SK-N-SH (cell line): ENCODE data around the gene PADI4. TPM values are rescaled to one million over a fixed set of nuclear protein-coding genes. Genes with fewer than 3 reads are reported as not detected.

Source experiments
- CTCF ChIA-PET: fragments of 300-600, 350-600 bp; formaldehyde crosslinking; extraction: SDS; loops from one replicate; lab custom pipeline; 2021; lab: Yijun Ruan, JAX
- POLR2A ChIA-PET: fragments of 350-600 bp; sonication (Branson Sonifier 250); formaldehyde crosslinking; extraction: SDS; loops from one replicate; lab custom pipeline; 2020; ENCODE audit warnings: antibody characterized with exemption, inconsistent platforms; lab: Yijun Ruan, JAX
- DNase-seq: peaks from one replicate; pipeline ENCODE4 v3.0.0; 2012
- H2AFZ ChIP-seq: fragments of 200-600 bp; sonication (generic); 2 replicates; pipeline ENCODE4 v1.8.1; 2016; ENCODE audit warnings: antibody characterized with exemption, mild to moderate bottlenecking, low read depth
- H3F3A ChIP-seq: fragments of 200-600 bp; sonication (generic); replicated peaks from 2 replicates; pipeline ENCODE3; 2016; ENCODE audit warnings: antibody characterized with exemption, mild to moderate bottlenecking; ENCODE audit not compliant: insufficient read depth
- H3K27ac ChIP-seq, 2 experiments: fragments of 200-500 bp in 1 of 2; fragments of 200-600 bp in 1 of 2; sonication (Bioruptor generic) in 1 of 2; sonication (generic), shearing (Covaris generic) in 1 of 2; 2 replicates each; pipeline versions ENCODE4 v1.5.1 to v1.6.1; 2014 to 2016; ENCODE audit warnings: low read depth in 2 of 2, inconsistent platforms in 1 of 2, low read length in 1 of 2, mild to moderate bottlenecking in 1 of 2, mixed read lengths in 1 of 2
- H3K27me3 ChIP-seq: fragments of 200-600 bp; sonication (generic), shearing (Covaris generic); 2 replicates; pipeline ENCODE4 v1.6.1; 2016; ENCODE audit warnings: mixed run types; ENCODE audit not compliant: insufficient read depth
- H3K36me3 ChIP-seq, 2 experiments: fragments of 200-500 bp in 1 of 2; fragments of 200-600 bp in 1 of 2; sonication (Bioruptor generic) in 1 of 2; sonication (generic) in 1 of 2; replicated peaks in 1 of 2; 2 replicates each; pipeline versions ENCODE3 to v1.5.1; 2014 to 2016; ENCODE audit warnings: low read length in 1 of 2, mild to moderate bottlenecking in 1 of 2; ENCODE audit not compliant: insufficient read depth in 2 of 2, control insufficient read depth in 1 of 2
- H3K4me1 ChIP-seq, 2 experiments: fragments of 200-500 bp in 1 of 2; fragments of 200-600 bp in 1 of 2; sonication (Bioruptor generic) in 1 of 2; sonication (generic), shearing (Covaris generic) in 1 of 2; 2 replicates each; pipeline versions ENCODE4 v1.5.1 to v1.6.1; 2014 to 2016; ENCODE audit warnings: low read depth in 1 of 2, low read length in 1 of 2, mixed run types in 1 of 2; ENCODE audit not compliant: insufficient read depth in 2 of 2, control insufficient read depth in 1 of 2
- H3K4me2 ChIP-seq: fragments of 200-600 bp; sonication (generic), shearing (Covaris generic); 2 replicates; pipeline ENCODE4 v1.6.1; 2017; ENCODE audit warnings: mixed run types
- H3K4me3 ChIP-seq, 2 experiments: fragments of 200-500 bp in 1 of 2; fragments of 200-600 bp in 1 of 2; sonication (Bioruptor generic) in 1 of 2; sonication (generic), shearing (Covaris generic) in 1 of 2; 2 replicates each; pipeline versions ENCODE4 v1.5.1 to v1.8.1; 2014 to 2016; ENCODE audit warnings: low read depth in 2 of 2, inconsistent platforms in 1 of 2, low read length in 1 of 2, mild to moderate bottlenecking in 1 of 2, mixed read lengths in 1 of 2, moderate library complexity in 1 of 2
- H3K79me2 ChIP-seq: fragments of 200-600 bp; sonication (generic); 2 replicates; pipeline ENCODE4 v1.8.1; 2017; ENCODE audit warnings: mild to moderate bottlenecking; ENCODE audit not compliant: insufficient read depth
- H3K9ac ChIP-seq: fragments of 200-600 bp; sonication (generic); 2 replicates; pipeline ENCODE4 v1.6.1; 2017; ENCODE audit warnings: mixed run types
- H3K9me2 ChIP-seq: fragments of 200-600 bp; sonication (generic); 2 replicates; pipeline ENCODE4 v1.6.1; 2017; ENCODE audit warnings: mixed run types
- H3K9me3 ChIP-seq: fragments of 200-600 bp; sonication (generic); 2 replicates; pipeline ENCODE4 v1.6.1; 2017; ENCODE audit warnings: mixed run types, mild to moderate bottlenecking, moderate library complexity
- H4K20me1 ChIP-seq: fragments of 200-600 bp; sonication (generic); 2 replicates; pipeline ENCODE4 v1.6.1; 2017; ENCODE audit warnings: mild to moderate bottlenecking, mixed run types; ENCODE audit not compliant: insufficient read depth
- ELF1 ChIP-seq: IDR thresholded peaks from 2 replicates; pipeline ENCODE4 v1.4.0; 2012
- EZH2phosphoT487 ChIP-seq: fragments of 200-600 bp; sonication (generic); IDR thresholded peaks from 2 replicates; pipeline ENCODE4 v1.6.1; 2017; ENCODE audit warnings: low read depth, mixed run types, mild to moderate bottlenecking, antibody characterized with exemption, moderate library complexity, borderline replicate concordance
- JUND ChIP-seq: IDR thresholded peaks from 2 replicates; pipeline ENCODE4 v1.4.0; 2012
- MXI1 ChIP-seq: IDR thresholded peaks from 2 replicates; pipeline ENCODE4 v1.6.1; 2012; ENCODE audit warnings: mild to moderate bottlenecking, low read depth, low read length, improper control_type of control experiment
- NFIC ChIP-seq: IDR thresholded peaks from 2 replicates; pipeline ENCODE4 v1.4.0; 2012; ENCODE audit warnings: borderline replicate concordance
- NRF1 ChIP-seq: IDR thresholded peaks from 2 replicates; pipeline ENCODE4 v1.6.1; 2012; ENCODE audit warnings: low read depth, mild to moderate bottlenecking, low read length
- RFX5 ChIP-seq: IDR thresholded peaks from 2 replicates; pipeline ENCODE4 v1.6.1; 2012; ENCODE audit warnings: mild to moderate bottlenecking, improper control_type of control experiment, low read length
- RXRA ChIP-seq: IDR thresholded peaks from 2 replicates; pipeline ENCODE4 v1.4.0; 2012; ENCODE audit warnings: low read depth, mild to moderate bottlenecking, borderline replicate concordance
- TCF12 ChIP-seq: IDR thresholded peaks from 2 replicates; pipeline ENCODE4 v1.4.0; 2012
- TEAD4 ChIP-seq: IDR thresholded peaks from 2 replicates; pipeline ENCODE4 v1.4.0; 2012; ENCODE audit warnings: mild to moderate bottlenecking, borderline replicate concordance; ENCODE audit not compliant: insufficient read depth
- WGBS: methylation state at CpG from one replicate; pipeline ENCODE4 v1.1.6; 2017; ENCODE audit warnings: low lambda C conversion rate; 5-methylcytosine and 5-hydroxymethylcytosine counted together
- polyA plus RNA-seq, 3 experiments: library from polyadenylated mRNA; depleted of rRNA; stranded (reverse); fragments of >200 nt; gene quantifications; 2 replicates each; pipeline ENCODE4 v1.2.3, GENCODE V29; 2012
- TF ChIP-seq, protein P1 (sequence below): IDR thresholded peaks from 2 replicates; pipeline ENCODE4 v1.4.0; 2012; ENCODE audit warnings: low read depth, borderline replicate concordance
- TF ChIP-seq, protein P2 (sequence below): IDR thresholded peaks from 2 replicates; pipeline ENCODE4; 2012
- TF ChIP-seq, protein P3 (sequence below): fragments of 200-600 bp; sonication (generic); IDR thresholded peaks from 2 replicates; pipeline ENCODE4 v1.6.1; 2017; ENCODE audit warnings: antibody characterized with exemption, mild to moderate bottlenecking, moderate library complexity
- TF ChIP-seq, protein P4 (sequence below): fragments of 150-350 bp; IDR thresholded peaks from 2 replicates; pipeline ENCODE4 v1.6.1; 2017; ENCODE audit warnings: antibody characterized with exemption, low read length, low read depth, borderline replicate concordance

The PADI4 gene
- polyA plus RNA-seq, 1 of the 3 experiments (the other 2 are of a cell fraction): not detected

DNA sequence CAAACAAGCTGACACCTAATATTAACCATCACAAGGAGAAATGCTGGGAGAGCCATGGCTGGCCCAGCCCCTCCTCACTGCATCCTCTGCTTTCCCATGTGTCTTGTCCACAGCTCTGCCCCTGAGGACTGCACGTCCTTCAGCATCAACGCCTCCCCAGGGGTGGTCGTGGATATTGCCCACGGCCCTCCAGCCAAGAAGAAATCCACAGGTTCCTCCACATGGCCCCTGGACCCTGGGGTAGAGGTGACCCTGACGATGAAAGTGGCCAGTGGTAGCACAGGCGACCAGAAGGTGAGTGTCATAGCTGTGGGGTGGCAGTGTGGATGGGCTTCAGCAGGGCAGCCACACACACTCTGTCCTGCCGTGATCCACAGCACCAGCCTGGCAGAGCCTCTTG, 22.9 kb downstream of the PADI4 start:
- no peak for DNase-seq
- TF ChIP-seq, protein P1, sequence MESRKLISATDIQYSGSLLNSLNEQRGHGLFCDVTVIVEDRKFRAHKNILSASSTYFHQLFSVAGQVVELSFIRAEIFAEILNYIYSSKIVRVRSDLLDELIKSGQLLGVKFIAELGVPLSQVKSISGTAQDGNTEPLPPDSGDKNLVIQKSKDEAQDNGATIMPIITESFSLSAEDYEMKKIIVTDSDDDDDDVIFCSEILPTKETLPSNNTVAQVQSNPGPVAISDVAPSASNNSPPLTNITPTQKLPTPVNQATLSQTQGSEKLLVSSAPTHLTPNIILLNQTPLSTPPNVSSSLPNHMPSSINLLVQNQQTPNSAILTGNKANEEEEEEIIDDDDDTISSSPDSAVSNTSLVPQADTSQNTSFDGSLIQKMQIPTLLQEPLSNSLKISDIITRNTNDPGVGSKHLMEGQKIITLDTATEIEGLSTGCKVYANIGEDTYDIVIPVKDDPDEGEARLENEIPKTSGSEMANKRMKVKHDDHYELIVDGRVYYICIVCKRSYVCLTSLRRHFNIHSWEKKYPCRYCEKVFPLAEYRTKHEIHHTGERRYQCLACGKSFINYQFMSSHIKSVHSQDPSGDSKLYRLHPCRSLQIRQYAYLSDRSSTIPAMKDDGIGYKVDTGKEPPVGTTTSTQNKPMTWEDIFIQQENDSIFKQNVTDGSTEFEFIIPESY: no peak
- TF ChIP-seq TEAD4: no peak
- no peak for TF ChIP-seq ELF1
- no peak for TF ChIP-seq RFX5
- TF ChIP-seq MXI1: no peak
- no peak for TF ChIP-seq RXRA
- TF ChIP-seq, protein P2, sequence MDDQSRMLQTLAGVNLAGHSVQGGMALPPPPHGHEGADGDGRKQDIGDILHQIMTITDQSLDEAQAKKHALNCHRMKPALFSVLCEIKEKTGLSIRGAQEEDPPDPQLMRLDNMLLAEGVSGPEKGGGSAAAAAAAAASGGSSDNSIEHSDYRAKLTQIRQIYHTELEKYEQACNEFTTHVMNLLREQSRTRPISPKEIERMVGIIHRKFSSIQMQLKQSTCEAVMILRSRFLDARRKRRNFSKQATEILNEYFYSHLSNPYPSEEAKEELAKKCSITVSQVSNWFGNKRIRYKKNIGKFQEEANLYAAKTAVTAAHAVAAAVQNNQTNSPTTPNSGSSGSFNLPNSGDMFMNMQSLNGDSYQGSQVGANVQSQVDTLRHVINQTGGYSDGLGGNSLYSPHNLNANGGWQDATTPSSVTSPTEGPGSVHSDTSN: no peak
- TF ChIP-seq, protein P3, sequence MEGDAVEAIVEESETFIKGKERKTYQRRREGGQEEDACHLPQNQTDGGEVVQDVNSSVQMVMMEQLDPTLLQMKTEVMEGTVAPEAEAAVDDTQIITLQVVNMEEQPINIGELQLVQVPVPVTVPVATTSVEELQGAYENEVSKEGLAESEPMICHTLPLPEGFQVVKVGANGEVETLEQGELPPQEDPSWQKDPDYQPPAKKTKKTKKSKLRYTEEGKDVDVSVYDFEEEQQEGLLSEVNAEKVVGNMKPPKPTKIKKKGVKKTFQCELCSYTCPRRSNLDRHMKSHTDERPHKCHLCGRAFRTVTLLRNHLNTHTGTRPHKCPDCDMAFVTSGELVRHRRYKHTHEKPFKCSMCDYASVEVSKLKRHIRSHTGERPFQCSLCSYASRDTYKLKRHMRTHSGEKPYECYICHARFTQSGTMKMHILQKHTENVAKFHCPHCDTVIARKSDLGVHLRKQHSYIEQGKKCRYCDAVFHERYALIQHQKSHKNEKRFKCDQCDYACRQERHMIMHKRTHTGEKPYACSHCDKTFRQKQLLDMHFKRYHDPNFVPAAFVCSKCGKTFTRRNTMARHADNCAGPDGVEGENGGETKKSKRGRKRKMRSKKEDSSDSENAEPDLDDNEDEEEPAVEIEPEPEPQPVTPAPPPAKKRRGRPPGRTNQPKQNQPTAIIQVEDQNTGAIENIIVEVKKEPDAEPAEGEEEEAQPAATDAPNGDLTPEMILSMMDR: no peak
- no peak for TF ChIP-seq JUND
- no peak for TF ChIP-seq EZH2phosphoT487
- no peak for TF ChIP-seq NFIC
- TF ChIP-seq TCF12: no peak
- TF ChIP-seq NRF1: no peak
- TF ChIP-seq, protein P4, sequence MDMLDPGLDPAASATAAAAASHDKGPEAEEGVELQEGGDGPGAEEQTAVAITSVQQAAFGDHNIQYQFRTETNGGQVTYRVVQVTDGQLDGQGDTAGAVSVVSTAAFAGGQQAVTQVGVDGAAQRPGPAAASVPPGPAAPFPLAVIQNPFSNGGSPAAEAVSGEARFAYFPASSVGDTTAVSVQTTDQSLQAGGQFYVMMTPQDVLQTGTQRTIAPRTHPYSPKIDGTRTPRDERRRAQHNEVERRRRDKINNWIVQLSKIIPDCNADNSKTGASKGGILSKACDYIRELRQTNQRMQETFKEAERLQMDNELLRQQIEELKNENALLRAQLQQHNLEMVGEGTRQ: no peak
- Histone ChIP-seq H3K9ac (no peak overlapping the region), H3K4me2 (no peak overlapping the region), H2AFZ (no peak overlapping the region), H3K9me2 (no peaks in the 10 kb centered on the region), H3K79me2 (no peaks in the 10 kb centered on the region), H3K27me3 (peaks cover 7% of the 10 kb centered on the region; the same call in 1 of the 2 replicates), H4K20me1 (no peaks in the 10 kb centered on the region), H3K27ac (no peak overlapping the region), H3K9me3 (no peaks in the 10 kb centered on the region), H3F3A (no peaks in the 10 kb centered on the region), H3K4me3 (no peak overlapping the region), H3K36me3 (no peaks in the 10 kb centered on the region), H3K4me1 (no peaks in the 10 kb centered on the region)
- ChIA-PET CTCF (interaction anchor here (1.8 to 9.4 kb wide), 2 partner anchors 94 to 206 kb away, joined by 5 to 60 read pairs; no protein-coding TSS in a partner anchor), POLR2A (no interaction called here)
- WGBS: 11% methylated on average over 4 of the region's 7 CpGs
